Activated B cell treated with CpG ODN at 0.5 μM for 24 hours (primary cell): ENCODE data around the gene GJB1. TPM values are rescaled to one million over a fixed set of nuclear protein-coding genes. Genes with fewer than 3 reads are reported as not detected.

Experiments used
- ATAC-seq: fragments of 200-7000 bp; cut with Tn5 transposase; one replicate; pipeline ENCODE4 v1.10.0; 2021; ENCODE audit warnings: low read depth, mild to moderate bottlenecking, moderate library complexity
- CTCF ChIA-PET: fragments of 350-600 bp; sonication (Branson Sonifier 250); formaldehyde crosslinking; loops from one replicate; lab custom pipeline; 2021; ENCODE audit warnings: antibody characterized with exemption; lab: Charles Lee
- POLR2A ChIA-PET: fragments of 350-600 bp; sonication (Branson Sonifier 250); formaldehyde crosslinking; loops from one replicate; lab custom pipeline; 2021; ENCODE audit warnings: antibody characterized with exemption; lab: Charles Lee
- DNase-seq: peaks from one replicate; pipeline ENCODE4 v3.0.0; 2022
- H3K27ac Mint-ChIP-seq: one replicate; pipeline ENCODE4 v1.8.0; 2020; ENCODE audit warnings: mixed read lengths
- H3K27me3 Mint-ChIP-seq: one replicate; pipeline ENCODE4 v1.8.0; 2021; ENCODE audit warnings: mixed read lengths
- H3K36me3 Mint-ChIP-seq: one replicate; pipeline ENCODE4 v1.8.0; 2021; ENCODE audit warnings: low read depth, mixed read lengths
- H3K4me1 Mint-ChIP-seq: one replicate; pipeline ENCODE4 v1.8.0; 2021; ENCODE audit warnings: mixed read lengths
- H3K4me3 Mint-ChIP-seq: one replicate; pipeline ENCODE4 v1.8.0; 2020; ENCODE audit warnings: mild to moderate bottlenecking, mixed read lengths
- H3K9me3 Mint-ChIP-seq: one replicate; pipeline ENCODE4 v1.8.0; 2020; ENCODE audit warnings: mixed read lengths
- CTCF ChIP-seq: fragments of 200-600 bp; IDR thresholded peaks from one replicate; pipeline ENCODE4 v1.8.0; 2022; ENCODE audit warnings: antibody characterized with exemption, mild to moderate bottlenecking
- intact Hi-C: fragments of 100-400 bp; cut with micrococcal nuclease; formaldehyde crosslinking; loops from one replicate; pipeline ENCODE4 v1.15.1; 2024
- total RNA-seq: library from RNA; stranded (reverse); gene quantifications from 2 replicates; pipeline ENCODE4 v1.2.3, GENCODE V29; 2022

The GJB1 gene
- total RNA-seq, 1 donor from 2014 or later, result not detected

DNA sequence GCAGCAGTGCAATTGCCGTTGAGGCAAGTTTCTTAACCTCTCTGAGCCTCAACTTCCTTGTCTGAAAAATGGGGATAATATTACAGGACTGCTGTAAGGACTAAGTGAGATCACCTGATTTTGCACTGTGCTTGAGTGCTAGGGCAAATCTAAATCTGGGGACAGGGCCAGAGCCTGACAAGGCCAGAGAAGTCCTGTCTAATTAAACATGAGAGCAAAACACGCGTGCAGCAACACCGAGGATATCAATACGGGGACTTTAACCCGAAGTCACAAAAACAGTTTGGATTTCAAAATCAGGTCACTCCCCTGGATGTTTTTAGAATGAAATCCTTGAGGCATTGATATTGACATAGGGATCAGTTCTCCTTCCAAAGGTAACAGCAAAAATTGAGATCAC is 5.7 kb upstream of the GJB1 start:
- no peaks in the 10 kb centered on the region for H3K9me3 Mint-ChIP-seq
- H3K4me3 Mint-ChIP-seq, result no peak overlapping the region
- no peak for TF ChIP-seq CTCF
- ChIA-PET CTCF (interaction anchor here (0.6 kb wide), 1 partner anchor 36 kb away, joined by 3 read pairs; no protein-coding TSS in a partner anchor), POLR2A (no interaction called here)
- H3K4me1 Mint-ChIP-seq, result no peaks in the 10 kb centered on the region
- no peaks in the 10 kb centered on the region for H3K36me3 Mint-ChIP-seq
- no peak for ATAC-seq
- H3K27ac Mint-ChIP-seq, result no peak overlapping the region
- intact Hi-C loops, result no loop called here
- H3K27me3 Mint-ChIP-seq, result peaks cover under 1% of the 10 kb centered on the region
- DNase-seq, result no peak

DNA sequence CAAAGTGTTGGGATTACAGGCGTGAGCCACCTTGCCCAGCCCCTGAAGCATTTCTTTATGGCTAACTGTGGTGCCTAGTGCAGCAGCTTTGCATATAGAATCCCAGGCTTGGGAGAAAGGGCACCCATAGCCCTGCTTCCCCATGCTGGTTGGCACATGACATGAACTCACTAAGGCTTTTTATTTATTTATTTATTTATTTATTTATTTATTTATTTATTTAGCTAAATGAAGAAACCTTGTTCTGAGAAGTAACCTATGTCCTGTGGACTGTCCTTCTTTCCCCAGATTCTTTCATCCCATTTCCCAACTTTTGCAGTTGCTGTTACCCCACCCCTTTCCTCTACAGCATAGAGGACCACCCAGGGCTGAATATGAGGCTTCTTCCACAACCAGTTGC is 1.9 kb upstream of the GJB1 start:
- Mint-ChIP-seq H3K27me3 (peaks cover 1% of the 10 kb centered on the region), H3K36me3 (no peaks in the 10 kb centered on the region)

GRCh38 chrX:71224098-71224708 is 1.2 kb downstream of the GJB1 start:
- H3K27ac Mint-ChIP-seq, result no peak overlapping the region
- DNase-seq (no peak), ATAC-seq (no peak)
- TF ChIP-seq CTCF, result no peak
- ChIA-PET CTCF (no interaction called here), POLR2A (no interaction called here)
- peaks cover 1% of the 10 kb centered on the region for H3K27me3 Mint-ChIP-seq
- no peaks in the 10 kb centered on the region for H3K36me3 Mint-ChIP-seq
- H3K9me3 Mint-ChIP-seq, result no peaks in the 10 kb centered on the region
- intact Hi-C loops, result no loop called here
- no peaks in the 10 kb centered on the region for H3K4me1 Mint-ChIP-seq
- H3K4me3 Mint-ChIP-seq, result no peak overlapping the region

More for the DNA sequence above, 1.9 kb upstream of the GJB1 start:
- TF ChIP-seq CTCF, result no peak
- ChIA-PET POLR2A (interaction anchor here (0.7 kb wide), 1 partner anchor 26 kb away, joined by 10 read pairs; no protein-coding TSS in a partner anchor), CTCF (no interaction called here)
- Mint-ChIP-seq H3K4me3 (no peak overlapping the region), H3K27ac (no peak overlapping the region), H3K9me3 (no peaks in the 10 kb centered on the region), H3K4me1 (no peaks in the 10 kb centered on the region)
- intact Hi-C loops, result no loop called here
- DNase-seq, result no peak
- ATAC-seq, result no peak

DNA sequence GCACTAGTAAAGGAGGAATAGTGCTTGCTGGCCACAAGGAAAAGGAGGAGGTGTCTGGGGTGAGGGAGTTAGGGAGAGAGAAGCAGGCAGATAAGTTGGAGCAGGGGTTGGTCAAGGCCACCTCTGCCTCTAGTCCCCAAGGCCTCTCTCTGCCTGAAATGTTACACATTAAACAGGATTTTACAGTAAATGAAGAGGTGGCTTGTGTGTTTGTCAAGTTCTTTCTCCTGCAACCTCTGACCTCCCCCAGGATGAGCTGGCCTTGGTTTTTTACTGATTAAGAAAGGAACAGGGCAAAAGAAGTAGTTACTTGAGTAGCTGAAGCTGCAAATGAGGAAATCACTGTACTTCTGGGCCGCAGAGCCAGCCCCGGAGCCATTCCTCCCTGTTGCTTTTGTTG is 2.0 kb downstream of the GJB1 start:
- intact Hi-C loops, result no loop called here
- Mint-ChIP-seq H3K27ac (no peak overlapping the region), H3K27me3 (peaks cover 1% of the 10 kb centered on the region), H3K4me1 (no peaks in the 10 kb centered on the region), H3K36me3 (no peaks in the 10 kb centered on the region), H3K4me3 (no peak overlapping the region), H3K9me3 (no peaks in the 10 kb centered on the region)
- no peak for TF ChIP-seq CTCF
- DNase-seq (no peak), ATAC-seq (no peak)
- ChIA-PET POLR2A (no interaction called here), CTCF (no interaction called here)

DNA sequence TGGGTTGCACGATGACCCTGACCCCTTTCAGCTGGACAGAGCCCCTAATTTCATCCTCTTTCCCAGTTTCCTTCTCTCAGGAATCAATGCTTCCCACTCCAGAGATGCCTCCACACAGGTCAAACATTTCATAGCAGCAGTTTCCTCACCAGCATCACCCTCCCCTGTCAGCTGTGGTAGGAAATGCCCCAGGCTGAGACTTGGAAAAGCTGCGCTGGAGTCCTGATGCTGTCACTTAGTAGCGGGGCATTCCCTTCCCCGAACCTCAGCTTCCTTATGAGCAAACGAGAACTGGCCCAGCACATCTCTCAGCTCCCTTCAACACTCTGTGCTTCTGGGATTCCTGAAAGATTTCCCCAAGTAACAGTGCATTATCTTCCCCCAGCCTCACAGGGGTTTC is 2.7 kb downstream of the GJB1 start:
- DNase-seq (no peak), ATAC-seq (no peak)
- intact Hi-C loops, result no loop called here
- Mint-ChIP-seq H3K36me3 (no peaks in the 10 kb centered on the region), H3K27ac (no peak overlapping the region), H3K9me3 (no peaks in the 10 kb centered on the region), H3K4me3 (no peak overlapping the region), H3K4me1 (no peaks in the 10 kb centered on the region), H3K27me3 (peaks cover 1% of the 10 kb centered on the region)
- ChIA-PET POLR2A (no interaction called here), CTCF (no interaction called here)
- no peak for TF ChIP-seq CTCF
